GM18858 (cell line): ENCODE results near the gene SIK3.
A peak's percentile ranks its signal among the peaks of the same experiment; 100 is the strongest.

Source experiments
- ATAC-seq: cut with Tn5 transposase; IDR thresholded peaks from one replicate; pipeline ENCODE4 v1.9.1; 2021; ENCODE audit not compliant: unreplicated experiment

The SIK3 gene

GRCh38 chr11:116870054-116870453 is 228.2 kb downstream of the SIK3 start:
- no peak for ATAC-seq

- no peak for ATAC-seq
Measured at GRCh38 chr11:116869610-116870009, 228.6 kb downstream of the SIK3 start.

- no peak for ATAC-seq
Measured at GRCh38 chr11:116868066-116868465, 230.2 kb downstream of the SIK3 start.

GRCh38 chr11:116867619-116868018 is 230.6 kb downstream of the SIK3 start:
- ATAC-seq: no peak

GRCh38 chr11:116866804-116867455 is 231.3 kb downstream of the SIK3 start:
- ATAC-seq: no peak

- ATAC-seq: no peak
Measured at GRCh38 chr11:116865696-116866095, 232.5 kb downstream of the SIK3 start.

GRCh38 chr11:116864531-116864930 is 233.7 kb downstream of the SIK3 start:
- no peak for ATAC-seq

GRCh38 chr11:116862951-116863350 is 235.3 kb downstream of the SIK3 start:
- no peak for ATAC-seq

- no peak for ATAC-seq
Measured at GRCh38 chr11:116862185-116862584, 236.0 kb downstream of the SIK3 start.

- no peak for ATAC-seq
Measured at GRCh38 chr11:116861539-116861938, 236.7 kb downstream of the SIK3 start.

- no peak for ATAC-seq
Measured at GRCh38 chr11:116860303-116860702, 237.9 kb downstream of the SIK3 start.

GRCh38 chr11:116859175-116859574 is 239.1 kb downstream of the SIK3 start:
- ATAC-seq: no peak

GRCh38 chr11:116857936-116858335 is 240.3 kb downstream of the SIK3 start:
- no peak for ATAC-seq

GRCh38 chr11:116857316-116857715 is 240.9 kb downstream of the SIK3 start:
- ATAC-seq: no peak

GRCh38 chr11:116856423-116856822 is 241.8 kb downstream of the SIK3 start:
- ATAC-seq: no peak

- ATAC-seq: no peak
Measured at GRCh38 chr11:116855413-116855812, 242.8 kb downstream of the SIK3 start.

GRCh38 chr11:116853461-116854073 is 244.7 kb downstream of the SIK3 start:
- ATAC-seq: peak; percentile 91

GRCh38 chr11:116852261-116853031 is 245.8 kb downstream of the SIK3 start:
- no peak for ATAC-seq

- no peak for ATAC-seq
Measured at GRCh38 chr11:116851626-116852025, 246.6 kb downstream of the SIK3 start.

- no peak for ATAC-seq
Measured at GRCh38 chr11:116849486-116849885, 248.7 kb downstream of the SIK3 start.

GRCh38 chr11:116849060-116849459 is 249.2 kb downstream of the SIK3 start:
- no peak for ATAC-seq

- no peak for ATAC-seq
Measured at GRCh38 chr11:116847612-116848011, 250.6 kb downstream of the SIK3 start.
